Stimulated activated naive B cell treated with anti-CD40 and anti-IgM and Interleukin-4, amounts not matched to agents 10 μg/mL and 1 μg/mL and 100 μg/mL, for 72 hours (primary cell): ENCODE data around the gene ALS2.

ENCODE experiments used
- ATAC-seq, 2 donors: fragments of 150-1000 bp; cut with Tn5 transposase; replicated peaks; 2 replicates each; pipeline ENCODE4 v1.10.0; 2021; ENCODE audit warnings: moderate library complexity in 1 of 2
- DNase-seq: peaks from one replicate; pipeline ENCODE4 v3.0.0; 2021
- H3K27ac Mint-ChIP-seq: one replicate; pipeline ENCODE4 v1.8.0; 2022; ENCODE audit warnings: mild to moderate bottlenecking, mixed read lengths
- H3K27me3 Mint-ChIP-seq, 2 donors: one replicate each; pipeline ENCODE4 v1.8.0; 2022; ENCODE audit warnings: mixed read lengths in 2 of 2
- H3K36me3 Mint-ChIP-seq, 2 donors: one replicate each; pipeline ENCODE4 v1.8.0; 2022; ENCODE audit warnings: mixed read lengths in 2 of 2, mild to moderate bottlenecking in 1 of 2
- H3K4me1 Mint-ChIP-seq, 2 donors: one replicate each; pipeline ENCODE4 v1.8.0; 2022; ENCODE audit warnings: mixed read lengths in 2 of 2, mild to moderate bottlenecking in 1 of 2
- H3K4me3 Mint-ChIP-seq, 2 donors: one replicate each; pipeline ENCODE4 v1.8.0; 2022; ENCODE audit warnings: mild to moderate bottlenecking in 2 of 2, mixed read lengths in 2 of 2, moderate library complexity in 1 of 2
- H3K9me3 Mint-ChIP-seq, 2 donors: one replicate each; pipeline ENCODE4 v1.8.0; 2022; ENCODE audit warnings: mixed read lengths in 2 of 2, mild to moderate bottlenecking in 1 of 2

Gene ALS2

DNA sequence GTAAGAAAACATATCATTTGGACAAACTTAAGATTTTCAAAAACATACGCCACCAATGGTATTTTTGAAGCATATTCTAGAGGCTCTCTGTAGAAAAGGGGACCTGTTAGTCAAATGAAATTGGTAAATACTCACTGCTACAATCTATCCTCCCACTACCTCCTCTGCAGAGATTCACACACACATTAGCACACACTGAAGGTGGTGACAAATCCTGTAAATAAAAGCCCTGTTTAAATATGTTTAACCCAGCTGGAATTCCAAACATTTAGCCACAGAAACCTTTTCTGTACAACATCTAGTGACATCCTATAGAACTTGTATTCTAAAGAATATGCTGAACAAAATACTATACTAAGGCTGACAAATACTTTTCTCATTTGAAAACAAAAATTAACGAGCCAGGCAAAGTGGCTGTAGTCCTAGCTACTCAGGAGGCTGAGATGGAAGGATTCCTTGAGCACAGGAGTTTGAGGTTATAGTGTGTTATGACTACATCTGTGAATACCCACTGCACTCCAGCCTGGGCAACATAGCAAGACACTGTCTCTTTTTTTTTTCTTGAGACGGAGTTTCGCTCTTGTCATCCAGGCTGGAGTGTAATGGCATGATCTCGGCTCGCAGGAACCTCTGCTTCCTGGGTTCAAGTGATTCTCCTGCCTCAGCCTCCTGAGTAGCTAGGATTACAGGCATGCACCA is 25.9 kb downstream of the ALS2 start:
- H3K9me3 Mint-ChIP-seq = no peaks in the 10 kb centered on the region
- no peak overlapping the region for H3K27ac Mint-ChIP-seq
- DNase-seq (no peak), ATAC-seq (no peak)
- no peak overlapping the region for H3K4me3 Mint-ChIP-seq
- H3K36me3 Mint-ChIP-seq = peaks cover 2 to 13% of the 10 kb centered on the region in 2 donors
- no peaks in the 10 kb centered on the region for H3K27me3 Mint-ChIP-seq
- H3K4me1 Mint-ChIP-seq = no peaks in the 10 kb centered on the region

DNA sequence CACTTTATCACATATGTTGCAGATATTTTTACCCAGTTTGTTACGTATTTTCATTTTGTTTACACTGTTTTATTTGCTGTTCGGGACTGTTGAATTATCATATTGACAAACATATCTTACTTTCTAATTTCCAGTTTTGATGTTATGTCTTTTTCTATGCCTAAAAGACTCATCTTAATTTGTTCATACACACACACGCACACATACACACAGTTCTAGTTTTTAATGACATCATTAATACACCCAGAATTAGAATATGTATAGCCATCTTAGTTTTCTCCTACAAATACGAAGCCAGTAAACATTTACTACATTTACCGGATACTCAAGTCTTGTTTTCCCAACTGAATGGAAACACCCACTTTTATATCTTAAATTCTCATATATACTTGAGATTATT is 29.2 kb downstream of the ALS2 start:
- ATAC-seq = no peak
- Mint-ChIP-seq H3K9me3 (no peaks in the 10 kb centered on the region), H3K27me3 (no peaks in the 10 kb centered on the region), H3K4me3 (no peak overlapping the region), H3K27ac (no peak overlapping the region), H3K4me1 (no peaks in the 10 kb centered on the region), H3K36me3 (peaks cover 10 to 15% of the 10 kb centered on the region in 2 donors)
- no peak for DNase-seq

GRCh38 chr2:201746551-201746950 is 34.2 kb downstream of the ALS2 start:
- Mint-ChIP-seq H3K4me3 (no peak overlapping the region), H3K4me1 (no peaks in the 10 kb centered on the region), H3K27ac (no peak overlapping the region), H3K27me3 (no peaks in the 10 kb centered on the region), H3K9me3 (no peaks in the 10 kb centered on the region), H3K36me3 (peaks cover 26 to 42% of the 10 kb centered on the region in 2 donors)
- no peak for ATAC-seq
- DNase-seq = no peak

DNA sequence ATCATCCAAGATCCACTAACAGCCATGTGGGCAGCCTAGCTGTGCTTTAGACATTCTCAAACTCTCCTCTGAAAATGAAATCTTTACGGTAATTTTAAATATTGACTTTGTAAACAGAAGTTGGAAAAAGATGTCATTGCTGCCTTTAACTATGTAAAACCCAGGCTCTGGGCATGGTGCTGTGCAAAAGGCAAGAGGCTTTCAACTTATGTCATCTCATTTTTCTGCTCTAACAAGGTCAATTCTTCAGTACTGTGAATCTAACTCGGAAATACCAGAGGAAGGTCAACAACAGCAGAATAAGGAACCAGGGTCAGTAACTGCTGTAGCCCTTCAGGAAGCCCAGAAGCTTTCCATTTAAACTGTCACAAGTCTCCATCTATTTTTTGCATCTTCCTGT is 45.2 kb downstream of the ALS2 start:
- Mint-ChIP-seq H3K9me3 (no peaks in the 10 kb centered on the region), H3K27me3 (no peaks in the 10 kb centered on the region), H3K36me3 (peaks cover 17 to 24% of the 10 kb centered on the region in 2 donors), H3K4me1 (no peaks in the 10 kb centered on the region), H3K4me3 (no peak overlapping the region), H3K27ac (no peak overlapping the region)
- DNase-seq (no peak), ATAC-seq (no peak)

- Mint-ChIP-seq H3K4me1 (no peaks in the 10 kb centered on the region), H3K4me3 (no peak overlapping the region), H3K36me3 (peaks cover 19 to 26% of the 10 kb centered on the region in 2 donors), H3K9me3 (no peaks in the 10 kb centered on the region), H3K27me3 (no peaks in the 10 kb centered on the region), H3K27ac (no peak overlapping the region)
- no peak for DNase-seq
- ATAC-seq = no peak
Measured at GRCh38 chr2:201734111-201734510, 46.6 kb downstream of the ALS2 start.

DNA sequence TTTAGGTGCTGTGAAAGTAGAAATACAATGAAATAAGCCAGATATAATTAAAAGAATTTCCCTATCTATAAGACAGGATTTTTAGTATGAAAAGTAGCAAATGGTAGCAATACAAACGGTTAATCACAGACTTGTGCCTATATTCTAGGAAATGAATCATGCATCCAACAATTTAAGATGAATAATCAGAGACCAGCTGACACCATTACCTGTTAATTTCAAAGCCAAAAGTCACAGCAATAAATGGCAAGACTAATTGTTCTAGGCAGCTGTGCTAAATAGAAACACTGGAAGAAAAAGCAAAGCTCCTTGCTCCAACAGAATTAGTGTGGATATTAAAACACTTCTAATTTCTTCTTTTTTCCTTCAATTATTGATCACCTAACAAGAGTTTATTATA is 47.2 kb downstream of the ALS2 start:
- ATAC-seq = no peak

GRCh38 chr2:201730651-201731285 is 50.0 kb downstream of the ALS2 start:
- Mint-ChIP-seq H3K27me3 (no peaks in the 10 kb centered on the region), H3K4me3 (no peak overlapping the region), H3K4me1 (no peaks in the 10 kb centered on the region), H3K9me3 (no peaks in the 10 kb centered on the region), H3K36me3 (peaks cover 8 to 29% of the 10 kb centered on the region in 2 donors), H3K27ac (no peak overlapping the region)
- ATAC-seq (no peak), DNase-seq (no peak)

More for the DNA sequence above, 47.2 kb downstream of the ALS2 start:
- H3K9me3 Mint-ChIP-seq = no peaks in the 10 kb centered on the region
- H3K27me3 Mint-ChIP-seq = no peaks in the 10 kb centered on the region
- no peaks in the 10 kb centered on the region for H3K4me1 Mint-ChIP-seq
- H3K36me3 Mint-ChIP-seq = peaks cover 16 to 27% of the 10 kb centered on the region in 2 donors
- DNase-seq = no peak
- no peak overlapping the region for H3K27ac Mint-ChIP-seq
- no peak overlapping the region for H3K4me3 Mint-ChIP-seq

DNA sequence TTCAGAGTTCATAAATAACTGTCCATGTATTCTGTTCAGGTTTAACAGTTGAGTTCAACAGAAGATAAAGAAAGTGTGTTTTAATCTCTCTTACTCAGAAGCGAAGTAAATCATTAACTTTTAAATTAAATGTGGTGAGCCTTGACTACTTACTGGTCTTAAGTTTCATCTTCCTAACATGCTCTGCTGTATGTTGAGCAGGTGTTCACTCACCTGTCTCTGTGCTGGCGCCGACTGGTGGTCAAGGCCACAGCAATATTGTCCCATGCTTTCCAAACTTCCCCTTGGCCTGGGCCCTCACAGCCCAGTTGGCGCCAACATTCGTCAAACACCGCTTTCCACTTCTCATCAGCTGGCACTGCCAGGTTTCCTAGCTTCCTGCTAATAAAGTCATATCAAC is 65.3 kb downstream of the ALS2 start:
- Mint-ChIP-seq H3K27ac (no peak overlapping the region), H3K9me3 (peaks cover under 1 to 5% of the 10 kb centered on the region in 2 donors), H3K4me3 (no peak overlapping the region), H3K4me1 (no peaks in the 10 kb centered on the region), H3K36me3 (peaks cover 48 to 58% of the 10 kb centered on the region in 2 donors), H3K27me3 (no peaks in the 10 kb centered on the region)
- no peak for DNase-seq
- no peak for ATAC-seq

DNA sequence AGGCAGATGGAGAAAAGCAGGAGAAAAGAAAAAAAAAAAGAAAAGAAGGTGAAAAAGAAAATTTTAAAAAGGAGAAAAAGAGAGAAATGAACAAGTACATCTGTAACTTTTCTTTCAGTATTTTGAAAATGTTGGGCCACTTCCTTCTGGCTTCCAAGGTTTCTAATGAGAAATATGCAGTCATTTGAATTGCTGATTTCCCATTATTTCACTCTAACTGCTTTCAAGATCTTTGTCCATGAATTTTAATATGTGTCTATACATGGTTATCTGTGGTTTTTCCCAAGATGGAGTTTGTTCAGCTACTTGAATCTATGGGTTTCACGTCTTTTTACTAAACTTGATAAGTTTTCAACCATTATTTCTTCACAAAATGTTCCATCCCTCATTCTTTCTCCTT is 68.0 kb downstream of the ALS2 start:
- H3K4me3 Mint-ChIP-seq = no peak overlapping the region
- H3K27ac Mint-ChIP-seq = no peak overlapping the region
- ATAC-seq = no peak

GRCh38 chr2:201709747-201710146 is 71.0 kb downstream of the ALS2 start:
- peaks cover 31 to 50% of the 10 kb centered on the region in 2 donors for H3K36me3 Mint-ChIP-seq
- no peak for ATAC-seq
- no peaks in the 10 kb centered on the region for H3K27me3 Mint-ChIP-seq

More for the DNA sequence above, 68.0 kb downstream of the ALS2 start:
- H3K36me3 Mint-ChIP-seq = peaks cover 41 to 49% of the 10 kb centered on the region in 2 donors
- no peaks in the 10 kb centered on the region for H3K4me1 Mint-ChIP-seq
- no peaks in the 10 kb centered on the region for H3K9me3 Mint-ChIP-seq
- H3K27me3 Mint-ChIP-seq = no peaks in the 10 kb centered on the region
- DNase-seq = no peak

DNA sequence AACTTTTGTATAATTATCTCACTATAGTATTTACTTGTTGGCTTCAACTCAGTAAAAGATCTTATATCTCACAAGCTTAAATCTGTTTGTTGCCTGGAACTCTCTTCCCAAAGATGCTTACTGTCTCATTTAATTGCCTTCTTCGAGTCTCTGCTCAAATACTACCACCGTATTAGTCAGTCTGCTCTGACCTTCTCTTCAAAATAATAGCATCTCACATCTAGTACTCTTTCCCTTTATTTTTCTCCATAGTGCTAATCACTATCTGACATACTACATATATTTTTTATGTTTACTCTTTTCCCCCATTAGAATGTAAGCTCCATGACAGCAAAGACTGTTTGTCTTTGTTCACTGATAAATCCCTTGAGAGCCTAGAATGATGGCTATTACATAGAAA is 71.7 kb downstream of the ALS2 start:
- Mint-ChIP-seq H3K27me3 (no peaks in the 10 kb centered on the region), H3K9me3 (no peaks in the 10 kb centered on the region), H3K4me3 (no peak overlapping the region), H3K36me3 (peaks cover 28 to 50% of the 10 kb centered on the region in 2 donors), H3K27ac (no peak overlapping the region), H3K4me1 (no peaks in the 10 kb centered on the region)
- DNase-seq (no peak), ATAC-seq (no peak)

More at GRCh38 chr2:201709747-201710146, 71.0 kb downstream of the ALS2 start:
- Mint-ChIP-seq H3K27ac (no peak overlapping the region), H3K4me1 (no peaks in the 10 kb centered on the region), H3K9me3 (no peaks in the 10 kb centered on the region), H3K4me3 (no peak overlapping the region)
- DNase-seq = no peak

GRCh38 chr2:201707753-201708152 is 73.0 kb downstream of the ALS2 start:
- DNase-seq (no peak), ATAC-seq (no peak)
- Mint-ChIP-seq H3K36me3 (peaks cover 23 to 55% of the 10 kb centered on the region in 2 donors), H3K27ac (no peak overlapping the region), H3K4me1 (no peaks in the 10 kb centered on the region), H3K27me3 (no peaks in the 10 kb centered on the region), H3K4me3 (no peak overlapping the region), H3K9me3 (no peaks in the 10 kb centered on the region)

DNA sequence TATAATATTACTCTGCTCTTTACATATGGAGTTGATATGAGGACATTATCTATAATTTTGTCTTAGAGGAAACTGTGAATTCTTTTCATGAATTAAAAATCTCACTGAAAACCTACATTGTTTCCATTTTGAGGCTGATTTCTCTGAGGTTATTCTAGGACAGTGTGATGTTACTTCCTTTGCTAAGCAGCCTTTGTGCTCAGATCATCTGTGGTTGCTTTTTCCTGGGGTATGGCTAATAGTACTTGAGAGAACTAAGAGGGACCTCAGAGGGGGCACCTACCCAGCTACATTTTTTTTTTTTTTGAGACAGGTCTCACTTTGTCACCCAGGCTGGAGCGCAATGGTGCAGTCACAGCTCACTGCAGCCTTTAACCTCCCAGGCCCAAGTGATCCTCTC is 73.6 kb downstream of the ALS2 start:
- Mint-ChIP-seq H3K27me3 (no peaks in the 10 kb centered on the region), H3K4me3 (no peak overlapping the region), H3K36me3 (peaks cover 25 to 52% of the 10 kb centered on the region in 2 donors), H3K9me3 (no peaks in the 10 kb centered on the region), H3K4me1 (no peaks in the 10 kb centered on the region), H3K27ac (no peak overlapping the region)
- ATAC-seq (no peak), DNase-seq (no peak)

- ATAC-seq (no peak), DNase-seq (no peak)
- H3K9me3 Mint-ChIP-seq = no peaks in the 10 kb centered on the region
- H3K4me3 Mint-ChIP-seq = no peak overlapping the region
- H3K4me1 Mint-ChIP-seq = no peaks in the 10 kb centered on the region
- no peaks in the 10 kb centered on the region for H3K27me3 Mint-ChIP-seq
- H3K27ac Mint-ChIP-seq = no peak overlapping the region
- peaks cover 25 to 51% of the 10 kb centered on the region in 2 donors for H3K36me3 Mint-ChIP-seq
Measured at GRCh38 chr2:201704536-201704935, 76.2 kb downstream of the ALS2 start.

- H3K4me3 Mint-ChIP-seq = no peak overlapping the region
- no peaks in the 10 kb centered on the region for H3K9me3 Mint-ChIP-seq
- DNase-seq (no peak), ATAC-seq (no peak)
- H3K27me3 Mint-ChIP-seq = no peaks in the 10 kb centered on the region
- H3K27ac Mint-ChIP-seq = no peak overlapping the region
- H3K36me3 Mint-ChIP-seq = peaks cover 15 to 36% of the 10 kb centered on the region in 2 donors
- no peaks in the 10 kb centered on the region for H3K4me1 Mint-ChIP-seq
Measured at GRCh38 chr2:201701646-201702045, 79.1 kb downstream of the ALS2 start.
